ENCODE measurements around the gene NEBL. TPM values are rescaled to one million over a fixed set of nuclear protein-coding genes. Genes with fewer than 3 reads are reported as not detected.

NEBL gene
- total and polyA plus RNA-seq, 2 of the 4 experiments (the other 2 are of a cell fraction) = under 0.01 TPM

DNA sequence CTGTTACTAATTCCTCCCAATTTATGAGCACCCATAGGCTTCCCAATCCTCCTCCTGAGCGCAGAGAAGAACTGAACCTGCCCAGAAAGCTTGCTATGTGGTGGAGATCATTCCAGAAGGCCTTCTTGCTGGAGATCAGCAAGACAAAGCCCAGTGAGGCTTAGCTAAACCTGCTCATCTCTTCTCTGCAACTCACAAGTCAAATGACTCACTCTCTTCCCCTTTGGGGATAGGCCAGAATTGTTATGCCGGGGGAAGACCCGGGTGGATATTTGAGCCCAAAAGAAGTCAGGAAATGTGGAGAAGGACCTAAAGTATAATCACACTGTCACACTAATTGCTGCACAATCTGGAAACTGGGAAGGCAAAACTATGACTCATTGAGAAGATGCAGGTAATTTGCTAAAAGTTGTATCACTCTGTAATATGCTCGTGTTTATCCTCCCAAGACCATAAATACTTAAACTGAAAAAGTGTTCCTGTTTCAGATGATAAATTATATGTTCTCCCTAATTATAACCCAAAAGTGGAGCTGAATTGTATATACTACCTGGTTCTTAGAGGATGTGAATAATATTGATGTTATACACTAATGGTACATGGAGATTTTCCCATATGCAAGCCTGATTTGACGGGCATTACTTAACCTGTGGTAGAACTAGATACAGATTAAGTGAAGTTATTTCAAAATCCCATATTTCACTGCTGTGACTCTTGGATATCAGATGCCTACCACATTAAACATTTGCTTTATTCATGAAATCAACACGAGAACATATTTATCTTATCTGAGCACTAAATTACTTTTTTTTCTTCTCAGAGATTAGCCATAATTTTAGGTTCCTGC is 6.4 kb downstream of the NEBL start:
- Histone ChIP-seq H3K18ac (ENCODE audit: low read depth, low read length) (no peak overlapping the region), H4K8ac (ENCODE audit: low read depth in 2 of 2, low read length in 2 of 2) (no peak overlapping the region), H2AK9ac (replicated peaks; ENCODE audit: low read depth, low read length, poor library complexity) (no peak overlapping the region), H3K4me3 (ENCODE audit: insufficient read depth, low read depth, low read length) (no peak overlapping the region), H3K9me3 (ENCODE audit: control insufficient read depth, insufficient read depth, low read length) (no peaks in the 10 kb centered on the region), H2AK5ac (ENCODE audit: low read depth, low read length) (no peak overlapping the region), H3K9me1 (ENCODE audit: insufficient read depth, low read length) (no peaks in the 10 kb centered on the region), H3K36me3 (ENCODE audit: control insufficient read depth, insufficient read depth, low read length) (no peaks in the 10 kb centered on the region), H2BK20ac (ENCODE audit: low read depth, low read length) (no peak overlapping the region), H4K20me1 (ENCODE audit: insufficient read depth, low read length) (no peaks in the 10 kb centered on the region), H3K4me1 (ENCODE audit: control insufficient read depth, insufficient read depth, low read length) (no peaks in the 10 kb centered on the region), H3K27me3 (ENCODE audit: control insufficient read depth, insufficient read depth, low read length) (no peaks in the 10 kb centered on the region), H3K9ac (ENCODE audit: low read depth, low read length) (no peak overlapping the region), H3K23ac (ENCODE audit: low read depth, low read length) (no peak overlapping the region), H2AFZ (replicated peaks; ENCODE audit: low read length, poor library complexity) (no peak overlapping the region), H2BK5ac (ENCODE audit: low read depth, low read length, poor library complexity, severe bottlenecking) (no peak overlapping the region), H2BK15ac (ENCODE audit: low read depth, low read length) (no peak overlapping the region), H3K4me2 (ENCODE audit: low read depth, low read length) (no peak overlapping the region), H3K79me1 (ENCODE audit: low read depth in 1 of 2, low read length in 2 of 2) (no peaks in the 10 kb centered on the region), H3K56ac (ENCODE audit: extremely low read depth, insufficient read depth, low read length) (no peak overlapping the region), H3K14ac (replicated peaks; ENCODE audit: low read depth, low read length) (no peak overlapping the region), H3K4ac (ENCODE audit: low read depth, low read length) (no peak overlapping the region), H4K91ac (ENCODE audit: insufficient read depth, low read depth, low read length) (no peak overlapping the region), H3K27ac (ENCODE audit: insufficient read depth, low read length) (no peak overlapping the region), H2BK120ac (ENCODE audit: low read depth, low read length) (no peak overlapping the region), H4K5ac (ENCODE audit: low read depth, low read length) (no peak overlapping the region)
- TF ChIP-seq CHD1 (IDR thresholded peaks at IDR 0.05; ENCODE audit: low read depth, low read length) = no peak
- TF ChIP-seq, protein P1, sequence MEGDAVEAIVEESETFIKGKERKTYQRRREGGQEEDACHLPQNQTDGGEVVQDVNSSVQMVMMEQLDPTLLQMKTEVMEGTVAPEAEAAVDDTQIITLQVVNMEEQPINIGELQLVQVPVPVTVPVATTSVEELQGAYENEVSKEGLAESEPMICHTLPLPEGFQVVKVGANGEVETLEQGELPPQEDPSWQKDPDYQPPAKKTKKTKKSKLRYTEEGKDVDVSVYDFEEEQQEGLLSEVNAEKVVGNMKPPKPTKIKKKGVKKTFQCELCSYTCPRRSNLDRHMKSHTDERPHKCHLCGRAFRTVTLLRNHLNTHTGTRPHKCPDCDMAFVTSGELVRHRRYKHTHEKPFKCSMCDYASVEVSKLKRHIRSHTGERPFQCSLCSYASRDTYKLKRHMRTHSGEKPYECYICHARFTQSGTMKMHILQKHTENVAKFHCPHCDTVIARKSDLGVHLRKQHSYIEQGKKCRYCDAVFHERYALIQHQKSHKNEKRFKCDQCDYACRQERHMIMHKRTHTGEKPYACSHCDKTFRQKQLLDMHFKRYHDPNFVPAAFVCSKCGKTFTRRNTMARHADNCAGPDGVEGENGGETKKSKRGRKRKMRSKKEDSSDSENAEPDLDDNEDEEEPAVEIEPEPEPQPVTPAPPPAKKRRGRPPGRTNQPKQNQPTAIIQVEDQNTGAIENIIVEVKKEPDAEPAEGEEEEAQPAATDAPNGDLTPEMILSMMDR (conservative IDR thresholded peaks at IDR 0.05; ENCODE audit: low read depth, low read length) = no peak
- no peak for TF ChIP-seq BHLHE40 (IDR thresholded peaks at IDR 0.05; ENCODE audit: low read depth, low read length)
- no peak for TF ChIP-seq POLR2A (IDR thresholded peaks at IDR 0.05; ENCODE audit: low read depth, low read length)
- TF ChIP-seq RFX5 (IDR thresholded peaks at IDR 0.05; ENCODE audit: low read depth, low read length) = no peak
- TF ChIP-seq, protein P2, sequence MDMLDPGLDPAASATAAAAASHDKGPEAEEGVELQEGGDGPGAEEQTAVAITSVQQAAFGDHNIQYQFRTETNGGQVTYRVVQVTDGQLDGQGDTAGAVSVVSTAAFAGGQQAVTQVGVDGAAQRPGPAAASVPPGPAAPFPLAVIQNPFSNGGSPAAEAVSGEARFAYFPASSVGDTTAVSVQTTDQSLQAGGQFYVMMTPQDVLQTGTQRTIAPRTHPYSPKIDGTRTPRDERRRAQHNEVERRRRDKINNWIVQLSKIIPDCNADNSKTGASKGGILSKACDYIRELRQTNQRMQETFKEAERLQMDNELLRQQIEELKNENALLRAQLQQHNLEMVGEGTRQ (IDR thresholded peaks at IDR 0.05; ENCODE audit: low read depth, low read length) = no peak
- no peak for TF ChIP-seq SMC3 (IDR thresholded peaks at IDR 0.05; ENCODE audit: low read depth, low read length)
- no peak for TF ChIP-seq MAZ (IDR thresholded peaks at IDR 0.05; ENCODE audit: borderline replicate concordance, low read depth, low read length)
- TF ChIP-seq, protein P3, sequence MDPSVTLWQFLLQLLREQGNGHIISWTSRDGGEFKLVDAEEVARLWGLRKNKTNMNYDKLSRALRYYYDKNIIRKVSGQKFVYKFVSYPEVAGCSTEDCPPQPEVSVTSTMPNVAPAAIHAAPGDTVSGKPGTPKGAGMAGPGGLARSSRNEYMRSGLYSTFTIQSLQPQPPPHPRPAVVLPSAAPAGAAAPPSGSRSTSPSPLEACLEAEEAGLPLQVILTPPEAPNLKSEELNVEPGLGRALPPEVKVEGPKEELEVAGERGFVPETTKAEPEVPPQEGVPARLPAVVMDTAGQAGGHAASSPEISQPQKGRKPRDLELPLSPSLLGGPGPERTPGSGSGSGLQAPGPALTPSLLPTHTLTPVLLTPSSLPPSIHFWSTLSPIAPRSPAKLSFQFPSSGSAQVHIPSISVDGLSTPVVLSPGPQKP (IDR thresholded peaks at IDR 0.05; ENCODE audit: borderline replicate concordance, low read depth, low read length) = no peak
- TF ChIP-seq NFE2L2 (IDR thresholded peaks at IDR 0.05; ENCODE audit: low read depth, low read length) = no peak
- TF ChIP-seq FOS (IDR thresholded peaks at IDR 0.05; ENCODE audit: low read depth, low read length) = no peak
- no peak for TF ChIP-seq MAFK (IDR thresholded peaks at IDR 0.05; ENCODE audit: low read depth, low read length)
- TF ChIP-seq MXI1 (IDR thresholded peaks at IDR 0.05; ENCODE audit: borderline replicate concordance, low read depth, low read length) = no peak
- intact Hi-C loops (cut with micrococcal nuclease) (no loop called here), in situ Hi-C loops (cut with MboI; ENCODE audit: low sequenced_read_pairs) (no loop called here), dilution Hi-C loops (cut with HindIII; ENCODE audit: low sequenced_read_pairs, unreplicated experiment) (no loop called here)
- no CpG with 5 or more reads among the region's 6 CpGs for WGBS, 2 experiments (ENCODE audit: extremely low coverage in 2 of 2, insufficient read length in 1 of 2)
- CTCF ChIA-PET = no interaction called here
- no peak for ATAC-seq (ENCODE audit: low read depth)
- no TSS peak for BruUV-seq (replicated peaks)
- POLR2A ChIA-PET (ENCODE audit: unreplicated experiment) = no interaction called here
- DNase-seq = no peak

All from IMR-90 (cell line).